Measurements from ENCODE around the gene GUCY2D.

GUCY2D gene

DNA sequence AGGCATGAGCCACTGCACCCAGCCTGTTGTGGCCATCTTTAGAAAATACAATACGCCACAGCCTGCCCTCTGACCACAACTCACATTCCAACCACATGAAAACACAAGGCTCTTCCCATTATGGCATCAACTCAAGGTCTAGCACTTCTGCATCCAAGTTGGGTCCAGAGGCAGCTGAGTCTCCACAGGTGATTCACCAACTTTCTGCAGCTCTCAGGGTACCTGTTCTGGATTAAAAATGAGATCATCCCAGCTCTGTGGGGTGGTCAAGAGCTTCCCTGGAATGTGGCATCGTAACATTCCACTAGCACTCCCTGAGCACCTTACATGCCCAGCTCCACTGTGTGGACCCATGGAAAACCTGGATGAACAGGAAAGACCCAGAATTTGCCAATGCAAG lies 9.9 kb upstream of the GUCY2D start:
- no peak for DNase-seq (ENCODE audit: low read depth in 2 of 2)

- no peak for DNase-seq (ENCODE audit: low read depth in 2 of 2)
These were observed 9.5 kb upstream of the GUCY2D start for GRCh38 chr17:7992924-7993323.

DNA sequence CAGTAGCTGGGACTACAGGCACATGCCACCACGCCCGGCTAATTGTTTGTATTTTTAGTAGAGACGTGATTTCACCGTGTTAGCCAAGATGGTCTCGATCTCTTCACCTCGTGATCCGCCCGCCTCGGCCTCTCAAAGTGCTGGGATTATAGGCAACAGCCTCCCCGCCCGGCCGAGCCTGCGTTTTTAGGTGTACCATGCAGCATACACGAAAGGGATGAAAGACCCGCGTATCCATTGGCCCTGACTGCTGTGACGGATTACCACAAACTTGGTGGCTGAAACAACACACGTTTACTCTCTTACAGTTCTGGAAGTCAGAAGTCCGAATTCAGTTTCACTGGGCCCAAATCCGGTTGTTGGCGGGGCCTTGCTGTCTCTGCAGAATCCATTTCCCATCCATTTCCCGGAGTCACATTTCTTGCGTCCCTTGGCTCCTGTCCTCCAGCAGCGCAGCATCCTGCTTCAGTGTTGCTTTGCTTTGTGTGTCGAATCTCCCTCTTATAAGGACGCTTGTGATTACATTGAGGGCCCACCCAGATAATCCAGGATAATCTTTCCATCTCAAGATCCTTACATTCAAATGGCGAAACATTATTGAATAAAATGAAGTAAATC lies 8.3 kb upstream of the GUCY2D start:
- DNase-seq (ENCODE audit: low read depth in 2 of 2): no peak

GRCh38 chr17:7995724-7996123 lies 6.7 kb upstream of the GUCY2D start:
- DNase-seq (ENCODE audit: low read depth in 2 of 2): no peak

DNA sequence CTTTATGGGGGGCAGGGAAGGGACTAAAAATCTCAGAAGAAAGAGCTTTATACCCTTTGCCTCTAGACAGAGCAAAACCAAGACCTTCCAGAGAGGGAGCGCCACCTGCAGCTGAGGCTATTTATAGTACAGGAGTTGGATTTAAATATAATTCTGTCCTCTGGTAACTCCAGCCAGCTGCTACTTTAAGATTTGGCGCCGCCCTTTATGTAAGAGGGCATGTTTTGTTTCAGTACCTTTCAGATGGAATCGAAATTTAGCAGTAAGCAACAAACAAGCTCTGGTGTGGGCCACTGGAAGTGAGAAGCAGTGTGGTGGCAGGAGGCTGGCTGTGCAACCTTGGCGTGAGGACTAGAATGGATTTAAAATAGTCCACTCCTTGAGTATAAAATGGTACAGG lies 5.2 kb upstream of the GUCY2D start:
- DNase-seq (ENCODE audit: low read depth in 2 of 2): no peak

DNA sequence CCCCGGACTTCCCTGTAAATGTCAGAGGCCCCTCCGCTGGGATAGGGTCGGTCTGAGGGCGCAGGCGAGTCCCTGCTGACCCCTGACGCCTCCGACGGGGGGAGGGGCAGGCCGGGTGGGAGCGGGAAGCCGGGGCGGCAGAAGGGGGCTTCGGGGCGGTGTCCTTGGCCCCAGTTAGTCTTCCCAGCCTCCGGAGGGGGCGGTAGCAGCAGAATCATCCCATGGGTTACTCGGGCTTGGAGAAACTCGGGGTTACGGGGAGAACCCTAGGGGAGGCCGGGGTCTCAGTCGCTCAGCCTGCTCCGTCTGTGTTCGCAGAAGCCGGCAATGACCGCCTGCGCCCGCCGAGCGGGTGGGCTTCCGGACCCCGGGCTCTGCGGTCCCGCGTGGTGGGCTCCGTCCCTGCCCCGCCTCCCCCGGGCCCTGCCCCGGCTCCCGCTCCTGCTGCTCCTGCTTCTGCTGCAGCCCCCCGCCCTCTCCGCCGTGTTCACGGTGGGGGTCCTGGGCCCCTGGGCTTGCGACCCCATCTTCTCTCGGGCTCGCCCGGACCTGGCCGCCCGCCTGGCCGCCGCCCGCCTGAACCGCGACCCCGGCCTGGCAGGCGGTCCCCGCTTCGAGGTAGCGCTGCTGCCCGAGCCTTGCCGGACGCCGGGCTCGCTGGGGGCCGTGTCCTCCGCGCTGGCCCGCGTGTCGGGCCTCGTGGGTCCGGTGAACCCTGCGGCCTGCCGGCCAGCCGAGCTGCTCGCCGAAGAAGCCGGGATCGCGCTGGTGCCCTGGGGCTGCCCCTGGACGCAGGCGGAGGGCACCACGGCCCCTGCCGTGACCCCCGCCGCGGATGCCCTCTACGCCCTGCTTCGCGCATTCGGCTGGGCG lies 542 bp downstream of the GUCY2D start:
- DNase-seq (ENCODE audit: low read depth in 2 of 2): no peak

DNA sequence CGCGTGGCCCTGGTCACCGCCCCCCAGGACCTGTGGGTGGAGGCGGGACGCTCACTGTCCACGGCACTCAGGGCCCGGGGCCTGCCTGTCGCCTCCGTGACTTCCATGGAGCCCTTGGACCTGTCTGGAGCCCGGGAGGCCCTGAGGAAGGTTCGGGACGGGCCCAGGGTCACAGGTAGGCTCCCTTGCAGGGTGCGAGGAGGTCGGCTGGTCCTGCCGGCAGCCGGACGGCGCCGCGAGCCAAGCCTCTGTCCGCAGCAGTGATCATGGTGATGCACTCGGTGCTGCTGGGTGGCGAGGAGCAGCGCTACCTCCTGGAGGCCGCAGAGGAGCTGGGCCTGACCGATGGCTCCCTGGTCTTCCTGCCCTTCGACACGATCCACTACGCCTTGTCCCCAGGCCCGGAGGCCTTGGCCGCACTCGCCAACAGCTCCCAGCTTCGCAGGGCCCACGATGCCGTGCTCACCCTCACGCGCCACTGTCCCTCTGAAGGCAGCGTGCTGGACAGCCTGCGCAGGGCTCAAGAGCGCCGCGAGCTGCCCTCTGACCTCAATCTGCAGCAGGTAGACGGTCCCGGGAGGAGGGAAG lies 1.3 kb downstream of the GUCY2D start:
- no peak for DNase-seq (ENCODE audit: low read depth in 2 of 2)

GRCh38 chr17:8004899-8005298 lies 2.5 kb downstream of the GUCY2D start:
- DNase-seq (ENCODE audit: low read depth in 2 of 2): no peak

DNA sequence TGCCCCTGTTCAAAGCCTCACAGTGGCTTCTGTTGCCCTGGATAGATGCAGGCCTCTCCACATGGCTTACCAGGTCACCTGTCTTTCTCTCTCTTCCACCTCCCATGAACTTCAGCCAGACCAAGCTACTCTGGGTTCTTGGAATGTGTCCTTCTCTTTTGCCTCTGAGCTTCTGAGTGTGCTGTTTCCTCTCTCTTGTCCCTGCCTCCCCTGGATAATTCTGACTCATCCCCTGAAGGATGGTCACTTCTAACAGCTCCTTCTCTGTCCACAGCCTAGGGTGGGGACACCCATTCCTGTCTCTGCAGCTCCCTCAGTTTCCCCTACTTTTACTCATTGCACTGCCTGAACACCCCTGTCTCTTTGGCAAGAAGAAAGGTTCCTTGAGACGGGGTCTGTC lies 2.9 kb downstream of the GUCY2D start:
- DNase-seq (ENCODE audit: low read depth in 2 of 2): no peak

DNA sequence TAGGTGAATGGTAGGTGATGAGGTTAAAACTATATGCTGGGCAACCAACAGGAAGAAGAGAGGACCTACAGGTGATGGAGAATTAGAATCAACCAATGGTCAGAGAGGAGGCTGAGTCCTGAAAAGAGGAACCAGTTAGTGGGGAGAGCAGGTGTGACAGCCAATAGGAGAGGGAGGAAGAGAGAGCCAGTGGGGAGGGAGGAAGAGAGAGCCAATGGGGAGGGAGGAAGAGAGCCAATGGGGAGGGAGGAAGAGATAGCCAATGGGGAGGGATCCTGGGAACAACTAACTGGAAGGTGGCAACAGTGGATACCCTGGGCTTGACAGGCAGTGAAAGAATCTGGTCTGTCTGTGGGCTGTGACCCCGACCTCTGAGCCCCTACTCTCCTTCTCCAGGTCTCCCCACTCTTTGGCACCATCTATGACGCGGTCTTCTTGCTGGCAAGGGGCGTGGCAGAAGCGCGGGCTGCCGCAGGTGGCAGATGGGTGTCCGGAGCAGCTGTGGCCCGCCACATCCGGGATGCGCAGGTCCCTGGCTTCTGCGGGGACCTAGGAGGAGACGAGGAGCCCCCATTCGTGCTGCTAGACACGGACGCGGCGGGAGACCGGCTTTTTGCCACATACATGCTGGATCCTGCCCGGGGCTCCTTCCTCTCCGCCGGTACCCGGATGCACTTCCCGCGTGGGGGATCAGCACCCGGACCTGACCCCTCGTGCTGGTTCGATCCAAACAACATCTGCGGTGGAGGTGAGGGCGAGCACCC lies 3.7 kb downstream of the GUCY2D start:
- no peak for DNase-seq (ENCODE audit: low read depth in 2 of 2)

DNA sequence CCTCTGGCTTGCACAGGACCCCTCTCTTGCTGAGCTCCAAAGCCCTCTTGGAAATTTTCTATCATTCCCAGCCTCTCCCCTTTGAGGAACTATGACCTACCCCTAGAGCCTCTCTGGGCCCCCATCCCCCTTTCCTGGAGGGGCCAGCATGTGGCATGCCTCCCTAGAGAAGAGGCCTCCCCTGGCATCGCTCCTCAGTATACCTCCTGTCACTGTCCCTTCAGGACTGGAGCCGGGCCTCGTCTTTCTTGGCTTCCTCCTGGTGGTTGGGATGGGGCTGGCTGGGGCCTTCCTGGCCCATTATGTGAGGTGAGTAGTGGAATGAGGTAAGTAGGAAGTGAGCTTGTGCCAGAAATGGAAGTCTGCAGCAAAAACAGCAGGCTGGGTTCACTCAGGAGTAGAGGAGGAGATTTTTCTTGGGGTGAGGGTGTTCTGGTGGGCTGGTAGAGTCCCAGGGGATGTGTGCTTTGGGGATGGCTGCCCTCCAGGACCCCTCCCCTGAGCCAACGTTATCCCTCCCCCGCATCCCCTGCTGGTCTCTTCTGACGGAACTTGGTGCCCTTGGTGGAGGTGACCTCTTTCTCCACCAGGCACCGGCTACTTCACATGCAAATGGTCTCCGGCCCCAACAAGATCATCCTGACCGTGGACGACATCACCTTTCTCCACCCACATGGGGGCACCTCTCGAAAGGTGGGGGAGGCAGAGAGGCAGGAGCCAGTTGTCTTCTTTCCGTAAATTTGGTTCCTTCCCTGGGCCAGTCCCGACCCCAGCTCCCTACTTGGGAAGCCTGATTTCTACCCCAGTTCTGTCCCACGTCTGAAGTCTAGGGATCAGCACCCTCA lies 4.6 kb downstream of the GUCY2D start:
- no peak for DNase-seq (ENCODE audit: low read depth in 2 of 2)

GRCh38 chr17:8007836-8008235 lies 5.4 kb downstream of the GUCY2D start:
- no peak for DNase-seq (ENCODE audit: low read depth in 2 of 2)

- DNase-seq (ENCODE audit: low read depth in 2 of 2): no peak
These were observed 9.7 kb downstream of the GUCY2D start for GRCh38 chr17:8012045-8012580.

- no peak for DNase-seq (ENCODE audit: low read depth in 2 of 2)
These were observed 10.7 kb downstream of the GUCY2D start for GRCh38 chr17:8012996-8013640.

DNA sequence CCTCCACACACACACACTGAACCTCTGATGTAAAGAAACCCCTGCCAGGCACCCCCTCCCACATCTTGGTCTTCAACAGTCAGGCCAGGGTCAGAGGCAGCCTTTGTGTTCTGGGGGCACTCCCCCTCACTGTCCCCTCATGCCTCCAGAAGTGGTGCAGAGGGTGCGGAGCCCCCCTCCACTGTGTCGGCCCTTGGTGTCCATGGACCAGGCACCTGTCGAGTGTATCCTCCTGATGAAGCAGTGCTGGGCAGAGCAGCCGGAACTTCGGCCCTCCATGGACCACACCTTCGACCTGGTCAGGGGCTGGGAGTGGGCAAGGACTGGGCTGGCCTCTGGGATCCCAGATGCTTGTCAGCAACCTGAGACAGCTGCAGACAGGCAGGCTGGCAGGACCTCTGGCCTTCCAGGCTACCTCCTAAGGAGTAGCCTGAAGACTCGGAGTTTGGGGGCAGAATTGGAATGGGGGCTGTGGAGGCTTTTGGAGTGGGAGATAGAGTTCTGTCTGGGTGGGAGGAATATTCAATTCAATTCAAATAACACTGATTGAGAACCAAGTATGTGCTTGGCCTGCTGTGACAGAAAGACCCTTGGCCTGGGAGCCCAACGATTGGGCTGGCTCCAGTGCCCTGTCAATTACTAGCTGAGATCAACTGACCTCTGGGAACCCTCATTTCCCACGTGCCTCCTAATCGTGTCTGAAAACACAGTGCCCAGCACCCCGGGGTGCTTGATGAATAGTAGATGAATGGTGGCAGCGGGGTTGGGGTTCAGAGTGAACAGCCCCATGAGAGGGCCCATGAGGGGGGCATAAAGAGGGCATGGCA lies 11.5 kb downstream of the GUCY2D start:
- DNase-seq (ENCODE audit: low read depth in 2 of 2): no peak

- no peak for DNase-seq (ENCODE audit: low read depth in 2 of 2)
These were observed 12.1 kb downstream of the GUCY2D start for GRCh38 chr17:8014558-8014850.

GRCh38 chr17:8015236-8015956 lies 13.0 kb downstream of the GUCY2D start:
- no peak for DNase-seq (ENCODE audit: low read depth in 2 of 2)

GRCh38 chr17:8015957-8016631 lies 13.7 kb downstream of the GUCY2D start:
- peak in 1 of 2 donors; percentile 21 for DNase-seq (ENCODE audit: low read depth in 2 of 2)

Measured in activated CD4-positive, alpha-beta T cell treated with anti-CD3 and anti-CD28 coated beads for 24 hours (primary cell).